ENCODE results near the gene RIPK1.
A peak's percentile ranks its signal among the peaks of the same experiment; 100 is the strongest.

The RIPK1 gene

GRCh38 chr6:3162565-3163247 is 94.4 kb downstream of the RIPK1 start:
- 0 out of 2 replicates have a peak, but pooled peaks have one; percentile 4 for TF ChIP-seq CTCF (IDR thresholded peaks at IDR 0.05; ENCODE audit: borderline replicate concordance, insufficient read depth, low read depth, low read length)

GRCh38 chr6:3163248-3163594 is 94.9 kb downstream of the RIPK1 start:
- H3K4me3 ChIP-seq (ENCODE audit: low read depth, low read length) = peak overlapping the region; percentile 38
- no peak for TF ChIP-seq CTCF (IDR thresholded peaks at IDR 0.05; ENCODE audit: borderline replicate concordance, insufficient read depth, low read depth, low read length)

More at GRCh38 chr6:3162565-3163247, 94.4 kb downstream of the RIPK1 start:
- H3K4me3 ChIP-seq (ENCODE audit: low read depth, low read length) = peak overlapping the region; percentile 55

GRCh38 chr6:3164388-3164787 is 96.1 kb downstream of the RIPK1 start:
- no peak overlapping the region for H3K4me3 ChIP-seq (ENCODE audit: low read depth, low read length)
- no peak for TF ChIP-seq CTCF (IDR thresholded peaks at IDR 0.05; ENCODE audit: borderline replicate concordance, insufficient read depth, low read depth, low read length)
